ENCODE results near the gene RTTN.

GRCh38 chr18:70183441-70183840 is 22.0 kb downstream of the RTTN start:
- TF ChIP-seq POLR2A (IDR thresholded peaks at IDR 0.05), result no peak
- TF ChIP-seq, protein P1, sequence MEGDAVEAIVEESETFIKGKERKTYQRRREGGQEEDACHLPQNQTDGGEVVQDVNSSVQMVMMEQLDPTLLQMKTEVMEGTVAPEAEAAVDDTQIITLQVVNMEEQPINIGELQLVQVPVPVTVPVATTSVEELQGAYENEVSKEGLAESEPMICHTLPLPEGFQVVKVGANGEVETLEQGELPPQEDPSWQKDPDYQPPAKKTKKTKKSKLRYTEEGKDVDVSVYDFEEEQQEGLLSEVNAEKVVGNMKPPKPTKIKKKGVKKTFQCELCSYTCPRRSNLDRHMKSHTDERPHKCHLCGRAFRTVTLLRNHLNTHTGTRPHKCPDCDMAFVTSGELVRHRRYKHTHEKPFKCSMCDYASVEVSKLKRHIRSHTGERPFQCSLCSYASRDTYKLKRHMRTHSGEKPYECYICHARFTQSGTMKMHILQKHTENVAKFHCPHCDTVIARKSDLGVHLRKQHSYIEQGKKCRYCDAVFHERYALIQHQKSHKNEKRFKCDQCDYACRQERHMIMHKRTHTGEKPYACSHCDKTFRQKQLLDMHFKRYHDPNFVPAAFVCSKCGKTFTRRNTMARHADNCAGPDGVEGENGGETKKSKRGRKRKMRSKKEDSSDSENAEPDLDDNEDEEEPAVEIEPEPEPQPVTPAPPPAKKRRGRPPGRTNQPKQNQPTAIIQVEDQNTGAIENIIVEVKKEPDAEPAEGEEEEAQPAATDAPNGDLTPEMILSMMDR (IDR thresholded peaks at IDR 0.05), result no peak

Measured in body of pancreas (tissue), 4 donors.